Measurements from ENCODE around the gene GRAP2.

The GRAP2 gene

DNA sequence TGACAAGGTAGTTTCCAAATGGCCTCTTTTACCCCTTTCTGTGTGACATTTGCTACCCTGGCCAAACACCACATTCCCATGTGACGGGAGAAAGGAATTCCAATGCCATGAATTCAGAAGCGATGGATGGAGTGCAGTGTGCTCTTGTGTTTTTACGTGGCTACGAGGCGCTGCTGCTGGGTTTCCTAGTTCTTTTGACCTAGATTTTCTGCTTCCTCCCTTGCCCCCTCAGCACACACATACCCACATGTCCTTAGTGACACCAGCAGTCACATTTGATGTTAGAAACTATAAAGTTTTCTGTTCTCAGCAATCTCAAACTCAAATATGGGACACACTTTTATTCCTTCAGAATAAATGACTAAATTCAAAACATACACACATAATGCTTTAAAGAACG lies 51.5 kb downstream of the GRAP2 start:
- Histone ChIP-seq H3K27me3 (ENCODE audit: control insufficient read depth, low read length) (peaks cover 24% of the 10 kb centered on the region), H3K9me3 (ENCODE audit: control insufficient read depth, insufficient read depth, low read length) (no peaks in the 10 kb centered on the region), H3K36me3 (ENCODE audit: control insufficient read depth, low read length) (no peaks in the 10 kb centered on the region), H3K4me3 (ENCODE audit: low read length) (no peak overlapping the region), H3K4me1 (ENCODE audit: control insufficient read depth, low read length) (peaks cover 19% of the 10 kb centered on the region), H3F3A (ENCODE audit: control insufficient read depth, insufficient read depth) (no peaks in the 10 kb centered on the region), H3K4me2 (ENCODE audit: low read length) (no peak overlapping the region), H3K79me2 (ENCODE audit: control insufficient read depth, low read length) (no peaks in the 10 kb centered on the region), H3K9me2 (replicated peaks; ENCODE audit: control insufficient read depth, low read length) (no peaks in the 10 kb centered on the region), H3K27ac (ENCODE audit: low read depth, low read length) (no peak overlapping the region), H4K20me1 (ENCODE audit: control insufficient read depth, insufficient read depth, low read depth, low read length) (no peaks in the 10 kb centered on the region)
- TF ChIP-seq CTCF (IDR thresholded peaks at IDR 0.05; ENCODE audit: low read depth, low read length, poor library complexity, severe bottlenecking) = no peak
- no peak for TF ChIP-seq EZH2phosphoT487 (IDR thresholded peaks at IDR 0.05; ENCODE audit: borderline replicate concordance, low read length)

- no peak for TF ChIP-seq EZH2phosphoT487 (IDR thresholded peaks at IDR 0.05; ENCODE audit: borderline replicate concordance, low read length)
- no peak for TF ChIP-seq CTCF (IDR thresholded peaks at IDR 0.05; ENCODE audit: low read depth, low read length, poor library complexity, severe bottlenecking)
- no peak overlapping the region for H3K4me2 ChIP-seq (ENCODE audit: low read length)
- no peaks in the 10 kb centered on the region for H3K36me3 ChIP-seq (ENCODE audit: control insufficient read depth, low read length)
- H3F3A ChIP-seq (ENCODE audit: control insufficient read depth, insufficient read depth) = no peaks in the 10 kb centered on the region
- H4K20me1 ChIP-seq (ENCODE audit: control insufficient read depth, insufficient read depth, low read depth, low read length) = no peaks in the 10 kb centered on the region
- no peak overlapping the region for H3K27ac ChIP-seq (ENCODE audit: low read depth, low read length)
- no peaks in the 10 kb centered on the region for H3K79me2 ChIP-seq (ENCODE audit: control insufficient read depth, low read length)
- H3K27me3 ChIP-seq (ENCODE audit: control insufficient read depth, low read length) = peaks cover 19% of the 10 kb centered on the region
- no peaks in the 10 kb centered on the region for H3K9me2 ChIP-seq (replicated peaks; ENCODE audit: control insufficient read depth, low read length)
- no peaks in the 10 kb centered on the region for H3K9me3 ChIP-seq (ENCODE audit: control insufficient read depth, insufficient read depth, low read length)
- H3K4me3 ChIP-seq (ENCODE audit: low read length) = no peak overlapping the region
- peaks cover 21% of the 10 kb centered on the region for H3K4me1 ChIP-seq (ENCODE audit: control insufficient read depth, low read length)
Observed at GRCh38 chr22:39953101-39953500, 52.2 kb downstream of the GRAP2 start.

DNA sequence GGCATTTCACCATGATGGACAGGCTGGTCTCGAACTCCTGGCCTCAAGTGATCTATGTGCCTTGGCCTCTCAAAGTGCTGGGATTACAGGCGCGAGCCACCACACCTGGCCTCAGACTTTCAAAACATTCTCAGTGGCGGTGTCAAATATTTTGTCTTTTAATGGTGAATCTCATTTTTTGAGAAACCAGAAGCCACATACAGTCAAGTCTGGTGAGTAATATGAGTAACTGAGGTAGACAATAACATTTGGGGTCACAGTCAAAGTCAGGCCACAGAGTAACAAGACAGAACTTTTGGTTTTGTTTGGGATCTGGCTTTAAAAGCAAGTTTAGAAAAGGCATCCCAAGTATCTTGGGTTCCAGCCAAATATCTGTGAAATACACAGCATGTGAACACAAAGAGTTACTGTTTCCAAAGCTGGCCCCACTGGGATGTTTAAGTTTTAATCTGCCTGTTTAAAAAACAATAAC lies 53.7 kb downstream of the GRAP2 start:
- Histone ChIP-seq H3K4me1 (ENCODE audit: control insufficient read depth, low read length) (peaks cover 21% of the 10 kb centered on the region), H3K4me3 (ENCODE audit: low read length) (no peak overlapping the region), H3K27ac (ENCODE audit: low read depth, low read length) (no peak overlapping the region), H3F3A (ENCODE audit: control insufficient read depth, insufficient read depth) (no peaks in the 10 kb centered on the region), H3K9me2 (replicated peaks; ENCODE audit: control insufficient read depth, low read length) (no peaks in the 10 kb centered on the region), H4K20me1 (ENCODE audit: control insufficient read depth, insufficient read depth, low read depth, low read length) (no peaks in the 10 kb centered on the region), H3K36me3 (ENCODE audit: control insufficient read depth, low read length) (no peaks in the 10 kb centered on the region), H3K9me3 (ENCODE audit: control insufficient read depth, insufficient read depth, low read length) (no peaks in the 10 kb centered on the region), H3K79me2 (ENCODE audit: control insufficient read depth, low read length) (no peaks in the 10 kb centered on the region), H3K4me2 (ENCODE audit: low read length) (no peak overlapping the region), H3K27me3 (ENCODE audit: control insufficient read depth, low read length) (peaks cover 25% of the 10 kb centered on the region)
- TF ChIP-seq EZH2phosphoT487 (IDR thresholded peaks at IDR 0.05; ENCODE audit: borderline replicate concordance, low read length) (no peak), CTCF (IDR thresholded peaks at IDR 0.05; ENCODE audit: low read depth, low read length, poor library complexity, severe bottlenecking) (no peak)
